MCF 10A (cell line): ENCODE data around the gene PLEKHA4. TPM values are rescaled to one million over a fixed set of nuclear protein-coding genes. Genes with fewer than 3 reads are reported as not detected.

Experiments used
- BruUV-seq: library from RNA; stranded (reverse); fragments of 400-500 nt; replicated peaks from 2 replicates; lab custom pipeline; 2021; lab: Mats Ljungman, UMichigan
- CTCF ChIA-PET: fragments of 300-600 bp; sonication (Branson Sonifier 250); formaldehyde crosslinking; extraction: SDS; loops from one replicate; lab custom pipeline; 2021; ENCODE audit warnings: antibody characterized with exemption, inconsistent platforms; lab: Yijun Ruan, JAX
- POLR2A ChIA-PET: fragments of 300-600, 350-650 bp; sonication (Branson Sonifier 250); formaldehyde crosslinking; extraction: SDS; loops from one replicate; lab custom pipeline; 2020; ENCODE audit warnings: antibody characterized with exemption, inconsistent platforms; lab: Yijun Ruan, JAX
- DNase-seq: peaks from one replicate; pipeline ENCODE4 v3.0.0-alpha.2; 2018; ENCODE audit not compliant: unreplicated experiment
- H3K27ac Mint-ChIP-seq: one replicate; pipeline ENCODE4 v1.8.0; 2022; ENCODE audit warnings: mild to moderate bottlenecking, low read depth, mixed read lengths; ENCODE audit not compliant: unreplicated experiment
- H3K27me3 Mint-ChIP-seq: one replicate; pipeline ENCODE4 v1.8.0; 2022; ENCODE audit warnings: mixed read lengths; ENCODE audit not compliant: insufficient read depth, unreplicated experiment
- H3K36me3 Mint-ChIP-seq: one replicate; pipeline ENCODE4 v1.8.0; 2022; ENCODE audit warnings: mild to moderate bottlenecking, moderate library complexity, mixed read lengths; ENCODE audit not compliant: insufficient read depth, unreplicated experiment
- H3K4me1 Mint-ChIP-seq: one replicate; pipeline ENCODE4 v1.8.0; 2022; ENCODE audit warnings: mixed read lengths; ENCODE audit not compliant: insufficient read depth, unreplicated experiment
- H3K4me3 Mint-ChIP-seq: one replicate; pipeline ENCODE4 v1.8.0; 2022; ENCODE audit warnings: mild to moderate bottlenecking, moderate library complexity, mixed read lengths; ENCODE audit not compliant: unreplicated experiment
- H3K9me3 Mint-ChIP-seq: one replicate; pipeline ENCODE4 v1.8.0; 2022; ENCODE audit warnings: mixed read lengths; ENCODE audit not compliant: unreplicated experiment
- CTCF ChIP-seq: fragments of 200-600 bp; IDR thresholded peaks from one replicate; pipeline ENCODE4 v1.8.0; 2022; ENCODE audit warnings: antibody characterized with exemption, mild to moderate bottlenecking; ENCODE audit not compliant: unreplicated experiment
- intact Hi-C: fragments of 100-400 bp; cut with micrococcal nuclease; formaldehyde crosslinking; loops from 2 replicates; pipeline ENCODE4 v1.14.1; 2022
- total RNA-seq: library from RNA; stranded (reverse); gene quantifications from 2 replicates; pipeline ENCODE4 v1.2.3, GENCODE V29; 2022

Gene PLEKHA4
- total RNA-seq, 1 experiment from 2014 or later: 11.9 TPM

- H3K4me3 Mint-ChIP-seq: no peak overlapping the region
- no peaks in the 10 kb centered on the region for H3K9me3 Mint-ChIP-seq
- no peaks in the 10 kb centered on the region for H3K36me3 Mint-ChIP-seq
- ChIA-PET CTCF (interaction anchor here (2.0 to 6.0 kb wide), 3 partner anchors 11 to 42 kb away, joined by 14 to 38 read pairs (median 17); no protein-coding TSS in a partner anchor), POLR2A (interaction anchor here (1.7 kb wide), 1 partner anchor 11 kb away, joined by 5 read pairs; no protein-coding TSS in a partner anchor)
- intact Hi-C loops: no loop called here
- no peaks in the 10 kb centered on the region for H3K4me1 Mint-ChIP-seq
- H3K27me3 Mint-ChIP-seq: no peaks in the 10 kb centered on the region
- DNase-seq: no peak
- no TSS peak for BruUV-seq
- no peak overlapping the region for H3K27ac Mint-ChIP-seq
- TF ChIP-seq CTCF: no peak
Measured at GRCh38 chr19:48830088-48830487, 38.3 kb downstream of the PLEKHA4 start.

DNA sequence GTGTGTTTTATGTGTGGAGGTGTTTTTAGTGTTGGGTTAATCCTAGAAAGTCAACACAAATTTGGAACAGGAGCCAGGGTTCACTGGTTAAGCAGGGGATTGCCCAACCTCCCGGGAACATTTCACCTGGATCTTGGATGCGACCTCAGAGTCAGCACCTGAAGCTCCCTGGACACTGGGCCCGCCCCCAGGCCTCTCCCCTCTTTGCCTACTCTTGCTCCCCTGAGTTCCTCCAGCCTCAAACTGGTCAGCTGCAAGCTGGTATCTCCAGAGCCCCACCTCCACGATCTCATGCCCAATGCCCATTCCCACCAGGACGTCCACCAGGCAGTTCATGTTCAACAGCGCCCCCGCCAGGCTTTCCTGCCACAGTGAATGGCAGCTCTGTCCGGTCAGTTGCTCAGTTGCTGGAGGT, 41.8 kb downstream of the PLEKHA4 start:
- H3K9me3 Mint-ChIP-seq: no peaks in the 10 kb centered on the region
- ChIA-PET POLR2A (interaction anchor here (0.6 to 1.4 kb wide), 4 partner anchors 9 to 180 kb away, joined by 3 to 4 read pairs (median 3); partner anchors contain the start of genes BCAT2, CA11 and PPP1R15A), CTCF (interaction anchor here (0.6 to 6.0 kb wide), 9 partner anchors 9 to 1035 kb away, joined by 3 to 38 read pairs (median 3); partner anchors contain the start of gene HSD17B14)
- no TSS peak for BruUV-seq
- H3K4me3 Mint-ChIP-seq: no peak overlapping the region
- intact Hi-C loops: no loop called here
- peak; percentile 58 for DNase-seq
- no peaks in the 10 kb centered on the region for H3K27me3 Mint-ChIP-seq
- no peaks in the 10 kb centered on the region for H3K4me1 Mint-ChIP-seq
- H3K27ac Mint-ChIP-seq: no peak overlapping the region
- TF ChIP-seq CTCF: peak; percentile 10
- H3K36me3 Mint-ChIP-seq: no peaks in the 10 kb centered on the region

DNA sequence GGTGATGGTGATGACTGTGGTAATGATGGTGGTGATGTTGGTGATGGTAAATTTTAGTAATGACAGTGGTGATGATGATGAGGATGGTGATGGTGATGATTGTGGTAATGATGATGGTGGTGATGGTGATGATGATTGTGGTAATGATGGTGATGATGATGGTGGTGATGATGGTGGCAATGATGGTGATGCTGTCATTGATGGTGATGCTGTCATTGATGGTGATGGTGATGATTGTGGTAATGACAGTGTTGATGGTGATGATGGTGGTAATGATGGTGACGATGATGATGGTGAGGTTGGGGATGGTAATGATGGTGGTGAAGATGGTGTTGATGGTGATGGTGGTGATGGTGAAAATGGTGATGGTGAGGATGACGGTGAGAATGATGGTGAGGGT, 45.9 kb downstream of the PLEKHA4 start:
- H3K4me1 Mint-ChIP-seq: peaks cover 8% of the 10 kb centered on the region
- BruUV-seq: no TSS peak
- DNase-seq: no peak
- H3K27ac Mint-ChIP-seq: no peak overlapping the region
- intact Hi-C loops: no loop called here
- H3K36me3 Mint-ChIP-seq: no peaks in the 10 kb centered on the region
- H3K4me3 Mint-ChIP-seq: no peak overlapping the region
- H3K27me3 Mint-ChIP-seq: no peaks in the 10 kb centered on the region
- no peaks in the 10 kb centered on the region for H3K9me3 Mint-ChIP-seq
- POLR2A ChIA-PET: no interaction called here
- TF ChIP-seq CTCF: no peak
- CTCF ChIA-PET: no interaction called here

DNA sequence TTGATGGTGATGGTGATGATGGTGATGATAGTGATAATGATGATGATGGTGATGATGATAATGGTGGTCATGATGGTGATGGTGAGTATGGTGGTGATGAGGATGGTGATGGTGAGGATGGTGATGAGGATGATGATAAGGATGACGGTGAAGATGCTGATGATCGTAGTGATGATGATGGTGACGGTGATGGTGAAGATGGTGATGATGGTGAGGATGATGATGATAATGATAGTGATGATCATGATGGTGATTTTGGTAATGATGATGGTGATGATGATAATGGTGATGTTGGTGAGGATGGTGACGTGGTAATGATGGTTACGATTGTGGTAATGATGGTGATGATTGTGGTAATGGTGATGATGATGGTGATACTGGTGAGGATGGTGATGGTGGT, 46.8 kb downstream of the PLEKHA4 start:
- ChIA-PET CTCF (interaction anchor here (1.1 to 1.7 kb wide), 2 partner anchors 14 to 28 kb away, joined by 3 to 6 read pairs; partner anchors contain the start of gene HSD17B14), POLR2A (no interaction called here)
- TF ChIP-seq CTCF: no peak
- Mint-ChIP-seq H3K27ac (no peak overlapping the region), H3K4me3 (no peak overlapping the region), H3K27me3 (no peaks in the 10 kb centered on the region), H3K4me1 (peaks cover 9% of the 10 kb centered on the region), H3K36me3 (no peaks in the 10 kb centered on the region), H3K9me3 (no peaks in the 10 kb centered on the region)
- BruUV-seq: no TSS peak
- intact Hi-C loops: no loop called here
- no peak for DNase-seq
